Measurements from ENCODE around the gene ADIPOR1.

ADIPOR1 gene

GRCh38 chr1:202957733-202958543 is at the start of gene ADIPOR1:
TSS of gene ADIPOR1 (minus strand) at chr1:202958312. CDS start at chr1:202951070, 7,242 bp downstream.
- TF ChIP-seq GATA3 (IDR thresholded peaks at IDR 0.05; ENCODE audit: low read depth, low read length): no peak
- no peak for TF ChIP-seq GATA2 (IDR thresholded peaks at IDR 0.05; ENCODE audit: low read depth, low read length)

GRCh38 chr1:203006948-203007871 is 49.1 kb upstream of the ADIPOR1 start, which contains the start of gene TMEM183A:
TSS of gene TMEM183A (plus strand) at chr1:203007374. CDS start at chr1:203007466, 92 bp downstream.
- no peak for TF ChIP-seq GATA2 (IDR thresholded peaks at IDR 0.05; ENCODE audit: low read depth, low read length)

- TF ChIP-seq GATA2 (IDR thresholded peaks at IDR 0.05; ENCODE audit: low read depth, low read length) (no peak), GATA3 (IDR thresholded peaks at IDR 0.05; ENCODE audit: low read depth, low read length) (no peak)
Observed at GRCh38 chr1:203002951-203003350, 44.8 kb upstream of the ADIPOR1 start.

- no peak for TF ChIP-seq GATA3 (IDR thresholded peaks at IDR 0.05; ENCODE audit: low read depth, low read length)
- no peak for TF ChIP-seq GATA2 (IDR thresholded peaks at IDR 0.05; ENCODE audit: low read depth, low read length)
Observed at GRCh38 chr1:203001986-203002385, 43.9 kb upstream of the ADIPOR1 start.

- no peak for TF ChIP-seq GATA2 (IDR thresholded peaks at IDR 0.05; ENCODE audit: low read depth, low read length)
- no peak for TF ChIP-seq GATA3 (IDR thresholded peaks at IDR 0.05; ENCODE audit: low read depth, low read length)
Observed at GRCh38 chr1:203000217-203000944, 42.3 kb upstream of the ADIPOR1 start.

- TF ChIP-seq GATA3 (IDR thresholded peaks at IDR 0.05; ENCODE audit: low read depth, low read length): no peak
- no peak for TF ChIP-seq GATA2 (IDR thresholded peaks at IDR 0.05; ENCODE audit: low read depth, low read length)
Observed at GRCh38 chr1:202998836-202999750, 41.0 kb upstream of the ADIPOR1 start.

- TF ChIP-seq GATA3 (IDR thresholded peaks at IDR 0.05; ENCODE audit: low read depth, low read length) (no peak), GATA2 (IDR thresholded peaks at IDR 0.05; ENCODE audit: low read depth, low read length) (no peak)
Observed at GRCh38 chr1:202994756-202995155, 36.6 kb upstream of the ADIPOR1 start.

GRCh38 chr1:202991112-202991511 is 33.0 kb upstream of the ADIPOR1 start:
- TF ChIP-seq GATA3 (IDR thresholded peaks at IDR 0.05; ENCODE audit: low read depth, low read length) (no peak), GATA2 (IDR thresholded peaks at IDR 0.05; ENCODE audit: low read depth, low read length) (no peak)

- TF ChIP-seq GATA3 (IDR thresholded peaks at IDR 0.05; ENCODE audit: low read depth, low read length): no peak
- TF ChIP-seq GATA2 (IDR thresholded peaks at IDR 0.05; ENCODE audit: low read depth, low read length): no peak
Observed at GRCh38 chr1:202989879-202990278, 31.8 kb upstream of the ADIPOR1 start.

GRCh38 chr1:202987922-202988583 is 29.9 kb upstream of the ADIPOR1 start:
- no peak for TF ChIP-seq GATA2 (IDR thresholded peaks at IDR 0.05; ENCODE audit: low read depth, low read length)
- no peak for TF ChIP-seq GATA3 (IDR thresholded peaks at IDR 0.05; ENCODE audit: low read depth, low read length)

- no peak for TF ChIP-seq GATA2 (IDR thresholded peaks at IDR 0.05; ENCODE audit: low read depth, low read length)
- TF ChIP-seq GATA3 (IDR thresholded peaks at IDR 0.05; ENCODE audit: low read depth, low read length): no peak
Observed at GRCh38 chr1:202987255-202987654, 29.1 kb upstream of the ADIPOR1 start.

GRCh38 chr1:202982715-202983430 is 24.8 kb upstream of the ADIPOR1 start:
- TF ChIP-seq GATA2 (IDR thresholded peaks at IDR 0.05; ENCODE audit: low read depth, low read length): no peak
- TF ChIP-seq GATA3 (IDR thresholded peaks at IDR 0.05; ENCODE audit: low read depth, low read length): no peak
